Measurements from ENCODE around the gene DIPK1A. TPM values are rescaled to one million over a fixed set of nuclear protein-coding genes. Genes with fewer than 3 reads are reported as not detected.

Gene DIPK1A
- total RNA-seq, 1 experiment from 2014 or later: 1.2 TPM

DNA sequence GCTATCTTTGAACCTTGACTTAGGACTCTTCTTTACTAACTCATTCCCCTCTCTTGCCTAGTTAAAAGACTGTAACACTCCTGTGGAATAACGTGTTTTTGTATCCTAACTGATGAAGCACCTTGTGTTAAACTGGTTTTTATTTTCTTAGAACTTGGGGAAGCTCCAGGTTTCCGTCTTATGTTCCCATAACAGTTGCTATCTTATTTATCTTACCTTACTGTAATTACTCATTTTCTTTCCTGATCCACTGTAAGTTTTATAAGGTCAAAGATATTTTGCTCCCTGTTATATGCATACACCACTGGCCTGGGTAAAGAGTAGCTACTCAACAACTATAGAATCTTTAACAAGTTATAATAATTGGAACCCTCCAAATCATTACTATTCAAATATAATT lies 86.3 kb downstream of the DIPK1A start:
- no peaks in the 10 kb centered on the region for H3K36me3 ChIP-seq (ENCODE audit: control insufficient read depth, insufficient read depth, low read length)
- no peaks in the 10 kb centered on the region for H3K27me3 ChIP-seq (ENCODE audit: control insufficient read depth, insufficient read depth, low read length)
- CTCF ChIA-PET: no interaction called here
- POLR2A ChIA-PET: no interaction called here
- ATAC-seq (no peak), DNase-seq (ENCODE audit: low read depth, low spot score) (no peak)
- H3K9me3 ChIP-seq (ENCODE audit: control insufficient read depth, insufficient read depth, low read depth, low read length): no peaks in the 10 kb centered on the region
- intact Hi-C loops (cut with micrococcal nuclease; ENCODE audit: unreplicated experiment): no loop called here
- in situ Hi-C loops (cut with HindIII; ENCODE audit: low pct_unique_long_range_greater_than_20kb, low sequenced_read_pairs): no loop called here
- no TSS peak for BruUV-seq (replicated peaks)
- H3K27ac ChIP-seq (ENCODE audit: low read length): no peak overlapping the region
- H3K4me1 ChIP-seq (ENCODE audit: control insufficient read depth, insufficient read depth, low read length): no peaks in the 10 kb centered on the region
- H3K4me3 ChIP-seq (ENCODE audit: low read depth in 2 of 2, low read length in 2 of 2): no peak overlapping the region
- TF ChIP-seq, protein P1, sequence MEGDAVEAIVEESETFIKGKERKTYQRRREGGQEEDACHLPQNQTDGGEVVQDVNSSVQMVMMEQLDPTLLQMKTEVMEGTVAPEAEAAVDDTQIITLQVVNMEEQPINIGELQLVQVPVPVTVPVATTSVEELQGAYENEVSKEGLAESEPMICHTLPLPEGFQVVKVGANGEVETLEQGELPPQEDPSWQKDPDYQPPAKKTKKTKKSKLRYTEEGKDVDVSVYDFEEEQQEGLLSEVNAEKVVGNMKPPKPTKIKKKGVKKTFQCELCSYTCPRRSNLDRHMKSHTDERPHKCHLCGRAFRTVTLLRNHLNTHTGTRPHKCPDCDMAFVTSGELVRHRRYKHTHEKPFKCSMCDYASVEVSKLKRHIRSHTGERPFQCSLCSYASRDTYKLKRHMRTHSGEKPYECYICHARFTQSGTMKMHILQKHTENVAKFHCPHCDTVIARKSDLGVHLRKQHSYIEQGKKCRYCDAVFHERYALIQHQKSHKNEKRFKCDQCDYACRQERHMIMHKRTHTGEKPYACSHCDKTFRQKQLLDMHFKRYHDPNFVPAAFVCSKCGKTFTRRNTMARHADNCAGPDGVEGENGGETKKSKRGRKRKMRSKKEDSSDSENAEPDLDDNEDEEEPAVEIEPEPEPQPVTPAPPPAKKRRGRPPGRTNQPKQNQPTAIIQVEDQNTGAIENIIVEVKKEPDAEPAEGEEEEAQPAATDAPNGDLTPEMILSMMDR (IDR thresholded peaks at IDR 0.05): no peak
- TF ChIP-seq POLR2AphosphoS5 (IDR thresholded peaks at IDR 0.05; ENCODE audit: low read depth, low read length): no peak
- no peak for TF ChIP-seq TCF7L2 (IDR thresholded peaks at IDR 0.05; ENCODE audit: low read depth, low read length)
- TF ChIP-seq, protein P2, sequence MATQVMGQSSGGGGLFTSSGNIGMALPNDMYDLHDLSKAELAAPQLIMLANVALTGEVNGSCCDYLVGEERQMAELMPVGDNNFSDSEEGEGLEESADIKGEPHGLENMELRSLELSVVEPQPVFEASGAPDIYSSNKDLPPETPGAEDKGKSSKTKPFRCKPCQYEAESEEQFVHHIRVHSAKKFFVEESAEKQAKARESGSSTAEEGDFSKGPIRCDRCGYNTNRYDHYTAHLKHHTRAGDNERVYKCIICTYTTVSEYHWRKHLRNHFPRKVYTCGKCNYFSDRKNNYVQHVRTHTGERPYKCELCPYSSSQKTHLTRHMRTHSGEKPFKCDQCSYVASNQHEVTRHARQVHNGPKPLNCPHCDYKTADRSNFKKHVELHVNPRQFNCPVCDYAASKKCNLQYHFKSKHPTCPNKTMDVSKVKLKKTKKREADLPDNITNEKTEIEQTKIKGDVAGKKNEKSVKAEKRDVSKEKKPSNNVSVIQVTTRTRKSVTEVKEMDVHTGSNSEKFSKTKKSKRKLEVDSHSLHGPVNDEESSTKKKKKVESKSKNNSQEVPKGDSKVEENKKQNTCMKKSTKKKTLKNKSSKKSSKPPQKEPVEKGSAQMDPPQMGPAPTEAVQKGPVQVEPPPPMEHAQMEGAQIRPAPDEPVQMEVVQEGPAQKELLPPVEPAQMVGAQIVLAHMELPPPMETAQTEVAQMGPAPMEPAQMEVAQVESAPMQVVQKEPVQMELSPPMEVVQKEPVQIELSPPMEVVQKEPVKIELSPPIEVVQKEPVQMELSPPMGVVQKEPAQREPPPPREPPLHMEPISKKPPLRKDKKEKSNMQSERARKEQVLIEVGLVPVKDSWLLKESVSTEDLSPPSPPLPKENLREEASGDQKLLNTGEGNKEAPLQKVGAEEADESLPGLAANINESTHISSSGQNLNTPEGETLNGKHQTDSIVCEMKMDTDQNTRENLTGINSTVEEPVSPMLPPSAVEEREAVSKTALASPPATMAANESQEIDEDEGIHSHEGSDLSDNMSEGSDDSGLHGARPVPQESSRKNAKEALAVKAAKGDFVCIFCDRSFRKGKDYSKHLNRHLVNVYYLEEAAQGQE (IDR thresholded peaks at IDR 0.05; ENCODE audit: insufficient read depth in 1 of 2, low read depth in 2 of 2, low read length in 1 of 2): no peak
- TF ChIP-seq SIN3A (IDR thresholded peaks at IDR 0.05; ENCODE audit: borderline replicate concordance, insufficient read depth, low read depth, low read length): no peak

DNA sequence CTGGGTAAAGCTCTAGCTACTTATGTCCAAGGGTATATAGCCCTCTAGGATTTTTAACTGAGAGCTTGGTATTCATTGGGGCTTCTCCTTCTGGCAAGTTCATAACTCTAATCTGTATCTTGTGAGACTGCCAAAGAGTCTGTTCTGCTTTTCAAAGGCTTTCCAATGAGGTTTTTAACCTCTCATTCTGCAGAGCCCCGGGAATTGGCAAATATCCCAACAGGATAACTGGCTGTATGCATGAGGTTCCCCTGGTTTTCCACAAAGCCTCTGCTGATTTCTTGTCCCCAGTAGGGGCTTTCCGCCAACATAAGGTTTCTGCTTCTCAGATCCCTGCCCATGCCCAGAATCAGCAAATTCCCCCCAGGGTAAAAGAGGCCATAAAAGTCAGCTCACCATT lies 88.5 kb downstream of the DIPK1A start:
- intact Hi-C loops (cut with micrococcal nuclease; ENCODE audit: unreplicated experiment) (no loop called here), in situ Hi-C loops (cut with HindIII; ENCODE audit: low pct_unique_long_range_greater_than_20kb, low sequenced_read_pairs) (no loop called here)
- CTCF ChIA-PET: no interaction called here
- H3K36me3 ChIP-seq (ENCODE audit: control insufficient read depth, insufficient read depth, low read length): no peaks in the 10 kb centered on the region
- no peaks in the 10 kb centered on the region for H3K4me1 ChIP-seq (ENCODE audit: control insufficient read depth, insufficient read depth, low read length)
- no peak for DNase-seq (ENCODE audit: low read depth, low spot score)
- no peaks in the 10 kb centered on the region for H3K27me3 ChIP-seq (ENCODE audit: control insufficient read depth, insufficient read depth, low read length)
- POLR2A ChIA-PET: no interaction called here
- no peaks in the 10 kb centered on the region for H3K9me3 ChIP-seq (ENCODE audit: control insufficient read depth, insufficient read depth, low read depth, low read length)
- H3K27ac ChIP-seq (ENCODE audit: low read length): no peak overlapping the region
- TF ChIP-seq, protein P2 (IDR thresholded peaks at IDR 0.05; ENCODE audit: insufficient read depth in 1 of 2, low read depth in 2 of 2, low read length in 1 of 2): no peak
- TF ChIP-seq POLR2AphosphoS5 (IDR thresholded peaks at IDR 0.05; ENCODE audit: low read depth, low read length): no peak
- no peak for TF ChIP-seq TCF7L2 (IDR thresholded peaks at IDR 0.05; ENCODE audit: low read depth, low read length)
- TF ChIP-seq, protein P1 (IDR thresholded peaks at IDR 0.05): no peak
- TF ChIP-seq SIN3A (IDR thresholded peaks at IDR 0.05; ENCODE audit: borderline replicate concordance, insufficient read depth, low read depth, low read length): no peak
- ATAC-seq: no peak
- H3K4me3 ChIP-seq (ENCODE audit: low read depth in 2 of 2, low read length in 2 of 2): no peak overlapping the region
- no TSS peak for BruUV-seq (replicated peaks)

Measured in Panc1 (cell line).